Vagina (tissue), 2 donors: ENCODE measurements around the gene CCSER1. TPM values are rescaled to one million over a fixed set of nuclear protein-coding genes. Genes with fewer than 3 reads are reported as not detected.

ENCODE experiments used
- DNase-seq, 2 donors: peaks; one replicate each; pipeline ENCODE4 v3.0.0-alpha.2; 2017; ENCODE audit errors: extremely low spot score in 2 of 2
- H3K27ac ChIP-seq: fragments of 200-600 bp; sonication (generic); one replicate; pipeline ENCODE4 v1.5.1; 2019
- H3K27me3 ChIP-seq: fragments of 200-600 bp; sonication (generic); one replicate; pipeline ENCODE4 v1.5.1; 2019
- H3K36me3 ChIP-seq, 2 donors: fragments of 200-600 bp; sonication (generic); one replicate each; pipeline ENCODE4 v1.5.1; 2017 to 2019
- H3K4me1 ChIP-seq: fragments of 200-600 bp; sonication (generic); one replicate; pipeline ENCODE4 v1.5.1; 2019
- H3K4me3 ChIP-seq, 2 donors: fragments of 200-600 bp; sonication (generic); 1 replicate in 1 of 2; 2 replicates in 1 of 2; pipeline ENCODE4 v1.5.1; 2016 to 2019
- H3K9me3 ChIP-seq: fragments of 200-600 bp; sonication (generic); one replicate; pipeline ENCODE4 v1.5.1; 2019
- CTCF ChIP-seq, 3 experiments: fragments of 450-650 bp in 2 of 3; fragments of 200-600 bp in 1 of 3; sonication (generic) in 1 of 3; IDR thresholded peaks; one replicate each; pipeline ENCODE4 v1.5.1; 2017 to 2019; ENCODE audit warnings: antibody characterized with exemption in 3 of 3, mild to moderate bottlenecking in 2 of 3, moderate library complexity in 2 of 3
- POLR2A ChIP-seq, 2 donors: fragments of 450-650 bp; IDR thresholded peaks; one replicate each; pipeline ENCODE4 v1.6.1; 2017; ENCODE audit warnings: antibody characterized with exemption in 2 of 2, mild to moderate bottlenecking in 2 of 2, moderate library complexity in 2 of 2
- POLR2AphosphoS5 ChIP-seq, 2 donors: sonication (generic); formaldehyde crosslinking; IDR thresholded peaks; one replicate each; pipeline ENCODE4 v1.9.0; 2017; ENCODE audit warnings: antibody characterized with exemption in 2 of 2, mild to moderate bottlenecking in 2 of 2, low read depth in 1 of 2; ENCODE audit not compliant: insufficient read depth in 1 of 2
- intact Hi-C: fragments of 100-400 bp; cut with DNase I; formaldehyde crosslinking; loops from one replicate; pipeline ENCODE4 v1.15.1; 2023
- total RNA-seq: library from RNA; depleted of rRNA; stranded (reverse); fragments of >200 nt; gene quantifications from one replicate; pipeline ENCODE4 v1.2.3, GENCODE V29; 2016

CCSER1 gene
- total RNA-seq, 1 donor from 2014 or later: 8.1 TPM

- TF ChIP-seq CTCF (IDR thresholded peaks at IDR 0.05) (no peak), POLR2A (IDR thresholded peaks at IDR 0.05) (no peak), POLR2AphosphoS5 (IDR thresholded peaks at IDR 0.05; ENCODE audit: insufficient read depth in 1 of 2, low read depth in 1 of 2) (no peak)
- intact Hi-C loops: no loop called here
- no peaks in the 10 kb centered on the region for H3K9me3 ChIP-seq
- H3K27me3 ChIP-seq: no peaks in the 10 kb centered on the region
- H3K4me3 ChIP-seq: no peak overlapping the region
- H3K4me1 ChIP-seq: no peaks in the 10 kb centered on the region
- no peak overlapping the region for H3K27ac ChIP-seq
- H3K36me3 ChIP-seq: no peaks in the 10 kb centered on the region
- no peak for DNase-seq
Measured at GRCh38 chr4:90345549-90346215, 218.5 kb downstream of the CCSER1 start.

GRCh38 chr4:90349636-90350035, 222.4 kb downstream of the CCSER1 start:
- H3K4me3 ChIP-seq: no peak overlapping the region
- H3K9me3 ChIP-seq: no peaks in the 10 kb centered on the region
- no peaks in the 10 kb centered on the region for H3K36me3 ChIP-seq
- DNase-seq: no peak
- H3K4me1 ChIP-seq: no peaks in the 10 kb centered on the region
- no peak overlapping the region for H3K27ac ChIP-seq
- intact Hi-C loops: no loop called here
- H3K27me3 ChIP-seq: no peaks in the 10 kb centered on the region
- TF ChIP-seq CTCF (IDR thresholded peaks at IDR 0.05) (no peak), POLR2AphosphoS5 (IDR thresholded peaks at IDR 0.05; ENCODE audit: insufficient read depth in 1 of 2, low read depth in 1 of 2) (no peak), POLR2A (IDR thresholded peaks at IDR 0.05) (no peak)

GRCh38 chr4:90357117-90357710, 230.0 kb downstream of the CCSER1 start:
- Histone ChIP-seq H3K4me3 (no peak overlapping the region), H3K4me1 (no peaks in the 10 kb centered on the region), H3K27me3 (no peaks in the 10 kb centered on the region), H3K27ac (no peak overlapping the region), H3K36me3 (no peaks in the 10 kb centered on the region), H3K9me3 (no peaks in the 10 kb centered on the region)
- intact Hi-C loops: no loop called here
- TF ChIP-seq POLR2AphosphoS5 (IDR thresholded peaks at IDR 0.05; ENCODE audit: insufficient read depth in 1 of 2, low read depth in 1 of 2) (no peak), CTCF (IDR thresholded peaks at IDR 0.05) (no peak), POLR2A (IDR thresholded peaks at IDR 0.05) (no peak)
- DNase-seq: no peak

- Histone ChIP-seq H3K4me1 (no peaks in the 10 kb centered on the region), H3K4me3 (no peak overlapping the region), H3K36me3 (no peaks in the 10 kb centered on the region), H3K9me3 (no peaks in the 10 kb centered on the region), H3K27ac (no peak overlapping the region), H3K27me3 (no peaks in the 10 kb centered on the region)
- no peak for DNase-seq
- intact Hi-C loops: no loop called here
- TF ChIP-seq CTCF (IDR thresholded peaks at IDR 0.05): no peak
- no peak for TF ChIP-seq POLR2AphosphoS5 (IDR thresholded peaks at IDR 0.05; ENCODE audit: insufficient read depth in 1 of 2, low read depth in 1 of 2)
- TF ChIP-seq POLR2A (IDR thresholded peaks at IDR 0.05): no peak
Measured at GRCh38 chr4:90375081-90375480, 247.9 kb downstream of the CCSER1 start.

- no peaks in the 10 kb centered on the region for H3K9me3 ChIP-seq
- no peak overlapping the region for H3K27ac ChIP-seq
- intact Hi-C loops: no loop called here
- TF ChIP-seq POLR2AphosphoS5 (IDR thresholded peaks at IDR 0.05; ENCODE audit: insufficient read depth in 1 of 2, low read depth in 1 of 2) (no peak), POLR2A (IDR thresholded peaks at IDR 0.05) (no peak), CTCF (IDR thresholded peaks at IDR 0.05) (no peak)
- no peaks in the 10 kb centered on the region for H3K36me3 ChIP-seq
- DNase-seq: no peak
- no peaks in the 10 kb centered on the region for H3K27me3 ChIP-seq
- no peaks in the 10 kb centered on the region for H3K4me1 ChIP-seq
- no peak overlapping the region for H3K4me3 ChIP-seq
Measured at GRCh38 chr4:90393215-90393614, 266.0 kb downstream of the CCSER1 start.
